Tibial nerve (tissue), 3 donors: Measurements from ENCODE around the gene GPHN.

ENCODE experiments used
- CTCF ChIP-seq, 5 experiments: fragments of 200-600 bp in 3 of 5; fragments of 450-650 bp in 2 of 5; sonication (generic) in 3 of 5; IDR thresholded peaks; one replicate each; pipeline ENCODE4 v1.5.1; 2016 to 2019; ENCODE audit warnings: antibody characterized with exemption in 5 of 5, mild to moderate bottlenecking in 3 of 5, moderate library complexity in 2 of 5
- POLR2A ChIP-seq, 2 donors: fragments of 450-650 bp; IDR thresholded peaks; one replicate each; pipeline ENCODE4 v1.6.1; 2017; ENCODE audit warnings: antibody characterized with exemption in 2 of 2, mild to moderate bottlenecking in 2 of 2, moderate library complexity in 2 of 2

- no peak for TF ChIP-seq CTCF (IDR thresholded peaks at IDR 0.05)
- no peak for TF ChIP-seq POLR2A (IDR thresholded peaks at IDR 0.05)
Observed at GRCh38 chr14:66804141-66804540, 296.2 kb downstream of the GPHN start.
